GM10248 (cell line): Measurements from ENCODE around the gene FBXL17.
A peak's percentile ranks its signal among the peaks of the same experiment; 100 is the strongest.

Experiments
- CTCF ChIA-PET: fragments of 300-600 bp; sonication (Branson Sonifier 250); formaldehyde crosslinking; extraction: SDS; loops from one replicate; lab custom pipeline; 2021; ENCODE audit warnings: antibody characterized with exemption; lab: Yijun Ruan, JAX
- POLR2A ChIA-PET: fragments of 350-650 bp; sonication (Branson Sonifier 250); formaldehyde crosslinking; extraction: SDS; loops from one replicate; lab custom pipeline; 2020; ENCODE audit warnings: antibody characterized with exemption; lab: Yijun Ruan, JAX
- DNase-seq: peaks from one replicate; pipeline ENCODE4 v3.0.0; 2012; ENCODE audit errors: extremely low spot score
- CTCF ChIP-seq: IDR thresholded peaks from 2 replicates; pipeline ENCODE4 v1.5.1; 2012; ENCODE audit warnings: mild to moderate bottlenecking, low read depth; ENCODE audit errors: extremely low read depth, missing control alignments, control extremely low read depth

Gene FBXL17

GRCh38 chr5:108353087-108353486, 28.8 kb downstream of the FBXL17 start:
- TF ChIP-seq CTCF = no peak

GRCh38 chr5:108345541-108346171, 36.2 kb downstream of the FBXL17 start:
- ChIA-PET POLR2A (no interaction called here), CTCF (interaction anchor here (0.7 to 3.2 kb wide), 20 partner anchors 12 to 672 kb away, joined by 3 to 60 read pairs (median 4); partner anchors contain the start of gene FBXL17)
- DNase-seq = peak; percentile 19
- TF ChIP-seq CTCF = peak; percentile 33

More at GRCh38 chr5:108353087-108353486, 28.8 kb downstream of the FBXL17 start:
- CTCF ChIA-PET = interaction anchor here (1.1 to 1.8 kb wide), 2 partner anchors 13 to 93 kb away, joined by 3 to 5 read pairs; no protein-coding TSS in a partner anchor
- DNase-seq = no peak
- POLR2A ChIA-PET = no interaction called here

- DNase-seq = no peak
- ChIA-PET CTCF (interaction anchor here (1.2 to 3.2 kb wide), 7 partner anchors 10 to 283 kb away, joined by 3 to 60 read pairs (median 5); partner anchors contain the start of gene FBXL17), POLR2A (no interaction called here)
- TF ChIP-seq CTCF = no peak
These were observed 37.6 kb downstream of the FBXL17 start for GRCh38 chr5:108344103-108344822.

- no peak for TF ChIP-seq CTCF
- POLR2A ChIA-PET = no interaction called here
- DNase-seq = no peak
- CTCF ChIA-PET = interaction anchor here (1.7 kb wide), 1 partner anchor 82 kb away, joined by 13 read pairs; no protein-coding TSS in a partner anchor
These were observed 40.0 kb downstream of the FBXL17 start for GRCh38 chr5:108341866-108342265.

- POLR2A ChIA-PET = no interaction called here
- no peak for DNase-seq
- CTCF ChIA-PET = interaction anchor here (0.9 kb wide), 1 partner anchor 12 kb away, joined by 3 read pairs; no protein-coding TSS in a partner anchor
- TF ChIP-seq CTCF = no peak
These were observed 41.8 kb downstream of the FBXL17 start for GRCh38 chr5:108340131-108340530.

GRCh38 chr5:108339220-108339619, 42.7 kb downstream of the FBXL17 start:
- POLR2A ChIA-PET = no interaction called here
- CTCF ChIA-PET = no interaction called here
- no peak for DNase-seq
- TF ChIP-seq CTCF = no peak
